Ecto neural progenitor cell (in vitro differentiated cells): ENCODE measurements around the gene IFNA17.
"Not testable (repeated sequence)": the region's sequence is repeated elsewhere in the genome, so short reads cannot be mapped to it uniquely, and the experiment has no call there.

Source experiments
- DNase-seq: peaks from one replicate; pipeline ENCODE4 v3.0.0-alpha.2; 2018; ENCODE audit warnings: low spot score

IFNA17 gene

DNA sequence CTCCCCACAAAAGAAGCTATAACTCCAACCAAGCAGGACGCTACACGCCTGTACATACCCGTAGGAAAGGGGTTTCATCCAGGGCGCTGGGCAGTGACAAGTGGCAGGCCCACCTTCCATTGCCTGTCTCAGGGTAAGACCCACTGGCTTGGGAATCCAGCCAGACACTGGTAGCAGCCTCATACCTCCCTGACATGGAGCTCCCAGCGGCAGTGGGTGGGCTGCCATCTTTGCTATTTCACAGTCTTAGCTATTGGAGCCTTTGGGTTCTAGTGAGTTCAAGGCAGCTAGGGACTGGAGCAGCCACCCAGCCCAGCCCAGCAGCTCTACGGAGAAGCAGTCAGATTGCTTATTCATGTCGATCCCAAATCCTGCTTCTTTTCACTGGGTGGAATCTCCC lies 17.7 kb downstream of the IFNA17 start:
- no peak for DNase-seq

DNA sequence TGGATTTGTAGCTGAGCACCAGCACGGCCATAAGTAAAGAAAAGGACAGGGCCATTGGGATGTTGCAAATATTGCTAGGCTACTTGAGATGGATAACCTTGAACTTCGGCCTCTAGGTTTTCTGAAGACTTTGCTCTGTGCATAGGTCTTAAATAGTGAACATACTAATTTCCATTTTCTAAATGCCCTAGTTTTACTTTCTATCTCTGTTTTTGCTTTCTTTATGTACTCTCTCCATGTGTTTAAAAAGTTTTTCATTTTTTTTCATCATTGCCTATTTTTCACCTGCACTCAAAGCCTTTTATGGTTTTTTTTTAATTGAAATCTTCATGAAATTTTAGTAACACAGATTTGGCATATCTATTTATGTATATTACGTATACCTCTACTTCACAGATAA lies 21.0 kb downstream of the IFNA17 start, which contains the start of gene IFNA10:
TSS of gene IFNA10 (minus strand) at position 101 of the 400 bp plus-strand sequence. CDS start at position 55, 46 bp downstream.
- DNase-seq, result not testable (repeated sequence)

GRCh38 chr9:21205204-21205603 lies 22.8 kb downstream of the IFNA17 start:
- DNase-seq, result no peak

DNA sequence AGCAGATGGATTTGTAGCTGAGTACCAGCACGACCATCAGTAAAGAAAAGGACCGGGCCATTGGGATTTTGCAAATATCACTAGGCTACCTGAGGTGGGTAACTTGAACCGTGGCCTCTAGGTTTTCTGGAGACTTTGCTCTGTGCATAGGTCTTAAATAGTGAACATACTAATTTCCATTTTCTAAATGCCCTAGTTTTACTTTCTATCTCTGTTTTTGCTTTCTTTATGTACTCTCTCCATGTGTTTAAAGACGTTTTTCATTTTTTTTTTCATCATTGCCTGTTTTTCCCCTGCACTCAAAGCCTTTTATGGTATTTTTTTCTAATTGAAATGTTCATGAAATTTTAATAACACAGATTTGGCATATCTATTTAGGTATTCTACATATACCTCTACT lies 25.9 kb downstream of the IFNA17 start, which contains the start of gene IFNA7:
TSS of gene IFNA7 (minus strand) at position 101 of the 400 bp plus-strand sequence. CDS start at position 61, 40 bp downstream.
- not testable (repeated sequence) for DNase-seq

- DNase-seq, result not testable (repeated sequence)
Measured at GRCh38 chr9:21194867-21195776, 32.9 kb downstream of the IFNA17 start.

GRCh38 chr9:21187487-21187886 lies 40.5 kb downstream of the IFNA17 start, which contains the start of gene IFNA4:
TSS of gene IFNA4 (minus strand) at chr9:21187587. CDS start at chr9:21187531, 56 bp downstream.
- not testable (repeated sequence) for DNase-seq

GRCh38 chr9:21182810-21183736 lies 44.9 kb downstream of the IFNA17 start:
- DNase-seq, result not testable (repeated sequence)
